HuH-7 (cell line): ENCODE data around the gene KLF6.

Experiments
- DNase-seq: peaks from one replicate; pipeline ENCODE4 v3.0.0; 2011; ENCODE audit warnings: low spot score

The KLF6 gene

DNA sequence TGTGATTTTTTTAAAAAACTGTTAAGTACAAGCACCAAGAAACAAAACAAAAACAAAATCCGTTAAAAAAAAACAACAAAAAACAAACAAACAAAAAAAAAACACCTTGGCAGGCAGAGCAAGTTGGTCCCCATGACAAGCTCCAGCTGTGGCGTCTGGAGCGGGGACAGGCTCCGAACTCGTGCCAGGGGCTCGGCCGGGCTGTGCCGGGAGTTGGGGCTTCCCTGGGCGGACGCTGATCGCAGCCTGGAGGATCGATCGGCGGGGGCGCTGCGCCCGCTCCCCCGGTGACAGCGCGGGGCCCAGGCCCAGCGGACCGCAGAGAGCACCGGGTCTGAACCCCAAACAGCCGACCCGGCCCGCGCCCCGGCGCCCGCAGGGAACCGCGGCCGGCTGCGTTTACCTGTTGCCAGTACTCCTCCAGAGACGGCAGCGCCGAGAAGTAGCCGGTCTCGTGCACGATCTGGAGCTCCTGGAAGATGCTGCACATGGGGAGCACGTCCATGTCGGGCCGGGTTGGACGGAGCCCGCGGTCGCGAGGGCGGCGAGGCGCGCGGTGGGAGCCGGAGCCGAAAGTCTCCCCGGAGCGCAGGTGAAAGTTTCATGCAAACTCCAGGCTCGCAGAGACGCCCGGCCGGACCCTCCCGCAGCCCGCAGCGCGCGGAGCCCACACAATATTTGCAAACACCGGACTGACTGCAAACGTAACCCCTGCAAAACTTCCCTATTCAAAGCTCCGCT lies at the start of gene KLF6:
TSS of gene KLF6 (minus strand) at position 700 of the 741 bp plus-strand sequence. CDS start at position 505, 195 bp downstream.
- no peak for DNase-seq

- DNase-seq: no peak
These were observed 49.4 kb upstream of the KLF6 start for GRCh38 chr10:3834404-3834803.

DNA sequence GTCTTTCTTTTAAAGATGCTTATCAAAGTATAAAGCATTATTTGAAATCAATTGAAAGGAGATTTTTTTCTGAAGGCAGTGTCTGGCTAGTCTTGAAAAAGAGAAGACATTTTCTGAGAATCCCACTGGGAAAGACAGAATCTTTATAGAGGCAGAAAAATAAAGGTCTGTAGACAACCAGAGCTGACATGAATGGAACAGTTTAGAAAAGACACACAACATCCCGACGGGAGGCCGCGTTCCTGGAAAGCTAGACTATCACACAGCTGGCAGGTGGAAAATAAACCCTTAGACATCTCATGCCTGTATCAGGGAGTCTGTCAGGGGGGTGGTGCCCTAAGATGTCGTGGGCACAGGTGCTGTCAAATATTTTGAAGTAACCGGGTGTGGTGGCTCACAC lies 48.0 kb upstream of the KLF6 start:
- DNase-seq: no peak

- no peak for DNase-seq
These were observed 47.2 kb upstream of the KLF6 start for GRCh38 chr10:3832022-3832786.

DNA sequence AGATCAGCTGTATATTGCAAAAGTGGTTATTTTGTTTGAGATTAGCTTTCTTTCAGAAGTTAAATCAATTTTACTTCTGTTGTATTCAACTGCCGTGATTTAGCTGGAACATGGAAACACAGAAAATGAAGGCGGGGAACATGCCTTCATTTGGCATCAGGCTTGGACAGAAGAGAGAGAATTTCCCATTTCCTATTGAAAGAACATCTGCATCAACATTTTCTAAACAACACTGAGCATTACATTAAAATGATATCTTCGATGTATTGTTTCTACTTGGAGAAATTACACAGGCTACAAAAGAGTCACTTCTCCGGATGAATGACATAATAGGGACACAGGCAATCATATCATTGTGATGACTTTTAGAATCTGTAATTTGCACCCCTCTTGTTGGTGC lies 46.6 kb upstream of the KLF6 start:
- DNase-seq: no peak

- DNase-seq: no peak
These were observed 45.9 kb upstream of the KLF6 start for GRCh38 chr10:3830946-3831345.

- no peak for DNase-seq
These were observed 44.4 kb upstream of the KLF6 start for GRCh38 chr10:3829156-3830050.

DNA sequence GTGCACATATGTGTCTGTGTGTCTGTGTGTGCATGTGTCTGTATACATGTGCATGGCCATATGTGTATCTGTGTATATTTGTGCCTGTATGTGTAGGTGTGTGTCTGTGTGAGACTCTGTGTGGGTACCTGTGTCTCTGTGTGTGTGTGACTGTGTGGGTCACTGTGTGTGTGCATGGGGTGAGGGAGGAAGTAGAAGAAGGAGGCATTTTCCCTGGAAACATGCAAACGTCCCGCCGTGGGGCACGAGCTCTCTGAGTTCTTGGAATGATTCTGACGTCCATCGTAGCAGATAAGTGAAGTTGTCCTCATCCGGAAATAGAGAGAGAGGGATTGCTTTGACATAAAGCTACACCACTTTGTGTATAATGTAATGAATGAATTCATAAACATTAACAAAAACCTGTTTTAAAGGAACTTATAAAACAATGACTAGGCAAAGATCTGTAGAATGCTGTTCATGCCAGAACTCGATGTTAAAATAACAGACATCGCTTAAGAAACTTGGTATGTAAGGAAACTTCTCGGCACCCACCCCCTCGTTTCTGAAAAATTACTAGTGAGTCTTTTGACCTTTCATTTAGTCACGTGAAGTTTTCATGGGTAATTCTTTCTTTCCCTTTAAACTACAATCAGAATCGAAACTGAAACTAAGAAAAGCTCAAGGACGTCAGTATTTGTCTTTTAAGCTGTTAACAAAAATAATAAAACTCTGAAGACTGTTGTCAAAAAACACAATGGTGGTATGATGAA lies 43.6 kb upstream of the KLF6 start:
- DNase-seq: no peak

DNA sequence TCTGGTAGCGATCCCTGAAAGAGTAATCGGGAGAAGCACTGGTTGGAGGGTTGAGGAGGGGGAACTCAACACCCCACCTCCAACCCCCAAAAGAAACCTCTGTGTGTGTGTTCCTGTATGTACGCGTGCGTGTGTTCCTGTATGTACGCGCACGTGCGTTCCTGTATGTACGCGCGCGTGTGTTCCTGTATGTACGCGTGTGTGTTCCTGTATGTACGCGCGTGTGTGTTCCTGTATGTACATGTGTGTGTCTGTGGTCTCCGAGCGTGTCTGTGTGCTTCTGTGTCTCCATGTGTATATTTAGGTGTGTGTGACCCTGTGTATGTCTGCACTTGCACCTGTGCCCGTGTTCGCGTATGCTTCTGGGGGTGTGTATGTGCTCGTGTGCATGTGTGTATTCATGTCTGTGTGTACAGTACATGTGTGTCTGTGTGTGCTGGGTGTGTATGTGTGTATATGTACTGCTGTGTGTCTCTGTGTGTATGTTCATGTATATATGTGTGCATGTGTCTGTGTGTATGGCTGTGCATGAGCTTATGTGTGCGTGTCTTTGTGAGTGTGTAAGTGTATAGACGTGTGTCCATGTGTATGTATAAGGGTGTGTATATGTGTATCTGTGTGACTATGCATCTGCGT lies 42.9 kb upstream of the KLF6 start:
- no peak for DNase-seq

DNA sequence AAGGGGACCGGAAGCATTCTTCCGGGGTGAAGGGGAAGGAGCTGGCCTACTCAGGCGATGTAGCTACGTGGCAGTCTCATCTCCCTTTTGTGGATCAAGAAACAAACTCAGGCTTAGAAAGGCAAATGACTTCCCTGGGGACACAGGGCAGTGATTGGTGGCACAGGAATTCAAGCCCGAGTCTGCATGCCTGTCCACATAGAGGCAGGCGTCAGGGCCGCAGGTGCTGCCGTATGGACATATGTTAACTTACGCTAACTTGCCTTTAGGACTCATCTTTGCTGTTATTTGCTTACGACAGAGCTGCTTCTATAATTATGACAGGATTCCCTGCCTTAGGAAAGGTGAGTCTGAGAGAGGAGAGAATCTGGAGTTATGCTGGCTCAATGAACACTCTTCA lies 42.3 kb upstream of the KLF6 start:
- no peak for DNase-seq

- DNase-seq: no peak
These were observed 40.9 kb upstream of the KLF6 start for GRCh38 chr10:3825862-3826351.

DNA sequence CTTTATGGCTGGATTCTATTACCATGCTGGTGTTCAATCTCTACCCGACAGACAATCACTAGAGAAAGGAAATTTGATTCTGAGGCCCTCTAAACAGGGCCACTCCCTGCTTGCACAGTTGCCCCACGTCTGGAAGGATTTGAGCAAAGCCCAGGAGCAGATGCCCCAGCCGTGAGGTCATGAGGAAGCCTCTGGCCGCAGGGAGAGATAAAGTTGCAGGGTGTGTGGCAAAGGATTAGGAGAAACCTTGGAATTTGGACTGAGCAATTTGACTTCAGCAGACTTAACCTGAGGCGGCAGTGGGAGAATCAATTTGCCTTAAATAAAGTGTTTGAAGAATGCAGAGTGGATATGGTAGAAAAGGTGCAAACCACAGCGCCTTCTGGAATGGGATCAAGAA lies 40.2 kb upstream of the KLF6 start:
- peak; percentile 58 for DNase-seq

GRCh38 chr10:3822541-3823330 lies 37.7 kb upstream of the KLF6 start:
- no peak for DNase-seq

DNA sequence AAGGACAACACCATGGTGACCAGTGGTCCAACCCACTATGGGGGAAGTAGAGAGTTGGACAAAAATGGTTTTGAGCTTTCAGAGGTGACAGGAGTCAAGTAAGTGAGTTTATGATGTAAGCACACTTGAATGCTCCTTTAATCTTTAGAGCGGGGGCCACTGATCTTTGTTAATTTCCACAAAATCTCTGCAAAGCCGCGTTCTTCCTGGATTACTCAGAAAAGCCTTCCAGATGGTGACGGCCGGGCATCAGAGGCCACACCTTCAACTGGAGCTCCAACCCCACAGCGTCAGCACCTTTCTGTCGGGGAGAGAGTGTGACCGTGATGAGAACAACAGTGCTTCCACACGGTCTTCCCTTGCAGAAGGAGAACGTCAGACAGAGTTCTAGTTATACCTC lies 35.2 kb upstream of the KLF6 start:
- DNase-seq: no peak

GRCh38 chr10:3816995-3817394 lies 32.0 kb upstream of the KLF6 start:
- no peak for DNase-seq

DNA sequence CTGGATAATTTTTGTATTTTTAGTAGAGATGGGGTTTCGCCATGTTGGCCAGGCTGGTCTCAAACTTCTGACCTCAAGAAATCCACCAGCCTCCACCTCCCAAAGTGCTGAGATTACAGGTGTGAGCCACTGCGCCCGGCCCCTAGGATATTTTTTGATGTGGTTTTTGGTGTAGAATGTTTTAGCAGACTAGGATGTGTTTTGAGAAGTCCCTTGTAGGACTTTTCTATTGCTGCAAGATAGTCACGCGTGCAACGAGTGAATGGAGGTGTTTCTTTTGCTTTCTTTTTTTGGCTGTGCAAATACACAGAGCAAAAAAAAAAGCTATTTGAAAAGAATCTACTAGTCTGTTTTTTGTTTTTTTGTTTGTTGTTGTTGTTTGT lies 29.8 kb upstream of the KLF6 start:
- no peak for DNase-seq

- no peak for DNase-seq
These were observed 29.2 kb upstream of the KLF6 start for GRCh38 chr10:3813986-3814837.

DNA sequence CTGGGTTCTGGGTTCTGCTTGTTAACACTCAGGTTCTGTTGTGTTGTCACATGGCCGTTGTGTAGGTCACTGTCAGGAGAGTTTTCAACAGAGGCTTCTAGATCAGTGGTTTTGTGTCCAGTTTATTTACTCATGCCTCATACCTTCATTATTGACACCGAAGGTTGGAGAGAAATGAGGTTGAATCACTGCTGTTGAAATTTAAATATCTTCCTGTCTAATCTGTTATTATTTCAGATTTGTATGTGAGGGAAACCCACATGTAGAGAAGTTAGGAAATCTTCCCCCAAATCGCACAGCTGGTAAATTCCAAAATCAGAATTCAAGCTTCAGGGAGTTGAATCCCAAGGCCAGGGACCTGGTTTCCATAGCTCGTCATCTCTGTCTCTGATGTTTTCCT lies 28.3 kb upstream of the KLF6 start:
- no peak for DNase-seq

- DNase-seq: no peak
These were observed 27.1 kb upstream of the KLF6 start for GRCh38 chr10:3812141-3812540.
